BLaER1 treated with 17β-estradiol and CSF1 and Interleukin-3, amounts not matched to agents 10 nM and 100 nM (cell line): Measurements from ENCODE around the gene FOXP2.

Experiments
- H3K27ac ChIP-seq, 11 experiments: shearing (Covaris generic); formaldehyde crosslinking; 2 replicates each; pipeline ENCODE4 v1.8.1; 2022
- H3K27me3 ChIP-seq, 11 experiments: shearing (Covaris generic); formaldehyde crosslinking; 2 replicates each; pipeline ENCODE4 v1.8.1; 2022
- H3K36me3 ChIP-seq, 11 experiments: shearing (Covaris generic); formaldehyde crosslinking; 2 replicates each; pipeline ENCODE4 v1.8.1; 2022
- H3K4me1 ChIP-seq, 10 experiments: shearing (Covaris generic); formaldehyde crosslinking; 2 replicates each; pipeline ENCODE4 v1.8.1; 2022
- H3K4me2 ChIP-seq, 11 experiments: shearing (Covaris generic); formaldehyde crosslinking; 2 replicates each; pipeline ENCODE4 v1.8.1; 2022
- H3K4me3 ChIP-seq, 10 experiments: shearing (Covaris generic); formaldehyde crosslinking; 2 replicates each; pipeline ENCODE4 v1.8.1; 2022
- H3K9ac ChIP-seq, 11 experiments: shearing (Covaris generic); formaldehyde crosslinking; 2 replicates each; pipeline ENCODE4 v1.8.1; 2022
- H3K9me3 ChIP-seq, 11 experiments: shearing (Covaris generic); formaldehyde crosslinking; replicated peaks in 1 of 11; 2 replicates each; pipeline ENCODE4 v1.8.1; 2022
- H4K20me1 ChIP-seq, 11 experiments: shearing (Covaris generic); formaldehyde crosslinking; 2 replicates each; pipeline ENCODE4 v1.8.1; 2022
- Cebpa-rat ChIP-seq, 11 experiments: shearing (Covaris generic); IDR thresholded peaks; 2 replicates each; pipeline ENCODE4 v1.8.1; 2022

FOXP2 gene

GRCh38 chr7:114741911-114742310 lies 327.3 kb downstream of the FOXP2 start:
- no peak overlapping the region for H3K4me3 ChIP-seq
- H3K36me3 ChIP-seq = no peaks in the 10 kb centered on the region
- no peak overlapping the region for H3K9ac ChIP-seq
- no peaks in the 10 kb centered on the region for H3K9me3 ChIP-seq
- no peaks in the 10 kb centered on the region for H3K4me1 ChIP-seq
- H3K27ac ChIP-seq = no peak overlapping the region
- H4K20me1 ChIP-seq = no peaks in the 10 kb centered on the region
- H3K4me2 ChIP-seq = no peak overlapping the region
- no peaks in the 10 kb centered on the region for H3K27me3 ChIP-seq
- no peak for TF ChIP-seq Cebpa-rat (IDR thresholded peaks at IDR 0.05)
